Measurements from ENCODE around the gene RIPK1.
"Not testable (repeated sequence)": the region's sequence is repeated elsewhere in the genome, so short reads cannot be mapped to it uniquely, and the experiment has no call there.

RIPK1 gene

GRCh38 chr6:3026791-3027626, 41.3 kb upstream of the RIPK1 start:
- no peak for DNase-seq (ENCODE audit: low read depth)
- no peak overlapping the region for H3K4me3 ChIP-seq (ENCODE audit: control insufficient read depth, low read depth, low read length)
- TF ChIP-seq CTCF (IDR thresholded peaks at IDR 0.05; ENCODE audit: control insufficient read depth, insufficient read depth, low read depth, low read length, missing control alignments): no peak

- not testable (repeated sequence) for H3K4me3 ChIP-seq (ENCODE audit: control insufficient read depth, low read depth, low read length); DNase-seq (ENCODE audit: low read depth)
Measured at GRCh38 chr6:3028156-3028555, 40.1 kb upstream of the RIPK1 start.

- DNase-seq (ENCODE audit: low read depth): no peak
- TF ChIP-seq CTCF (IDR thresholded peaks at IDR 0.05; ENCODE audit: control insufficient read depth, insufficient read depth, low read depth, low read length, missing control alignments): no peak
- no peak overlapping the region for H3K4me3 ChIP-seq (ENCODE audit: control insufficient read depth, low read depth, low read length)
Measured at GRCh38 chr6:3031857-3032640, 36.2 kb upstream of the RIPK1 start.

GRCh38 chr6:3032986-3033385, 35.3 kb upstream of the RIPK1 start:
- no peak overlapping the region for H3K4me3 ChIP-seq (ENCODE audit: control insufficient read depth, low read depth, low read length)
- DNase-seq (ENCODE audit: low read depth): no peak
- no peak for TF ChIP-seq CTCF (IDR thresholded peaks at IDR 0.05; ENCODE audit: control insufficient read depth, insufficient read depth, low read depth, low read length, missing control alignments)

- H3K4me3 ChIP-seq (ENCODE audit: control insufficient read depth, low read depth, low read length): no peak overlapping the region
- DNase-seq (ENCODE audit: low read depth): no peak
- no peak for TF ChIP-seq CTCF (IDR thresholded peaks at IDR 0.05; ENCODE audit: control insufficient read depth, insufficient read depth, low read depth, low read length, missing control alignments)
Measured at GRCh38 chr6:3033652-3034051, 34.6 kb upstream of the RIPK1 start.

GRCh38 chr6:3035397-3035796, 32.9 kb upstream of the RIPK1 start:
- DNase-seq (ENCODE audit: low read depth): no peak
- TF ChIP-seq CTCF (IDR thresholded peaks at IDR 0.05; ENCODE audit: control insufficient read depth, insufficient read depth, low read depth, low read length, missing control alignments): no peak

More at GRCh38 chr6:3035397-3035796, 32.9 kb upstream of the RIPK1 start:
- H3K4me3 ChIP-seq (ENCODE audit: control insufficient read depth, low read depth, low read length): no peak overlapping the region

Measured in AG09309 (cell line).